DND-41 (cell line): ENCODE measurements around the gene MUC2.

Source experiments
- ATAC-seq: fragments of 200-7000 bp; cut with Tn5 transposase; 3 replicates; pipeline ENCODE4 v1.9.1; 2021; ENCODE audit warnings: low read depth; ENCODE audit not compliant: insufficient read depth
- DNase-seq: peaks from one replicate; pipeline ENCODE4 v3.0.0-alpha.2; 2020
- H2AFZ ChIP-seq: 2 replicates; pipeline ENCODE4 v1.6.0; 2012; ENCODE audit warnings: low read depth, low read length
- H3K27ac ChIP-seq: 2 replicates; pipeline ENCODE4 v1.5.1; 2012; ENCODE audit warnings: low read length, inconsistent platforms
- H3K27me3 ChIP-seq: fragments of 200-600 bp; sonication (generic); 2 replicates; pipeline ENCODE4 v1.6.0; 2012; ENCODE audit warnings: low read length, mild to moderate bottlenecking, inconsistent platforms; ENCODE audit not compliant: insufficient read depth, poor library complexity
- H3K36me3 ChIP-seq: 2 replicates; pipeline ENCODE4 v1.5.1; 2012; ENCODE audit warnings: low read length, inconsistent platforms; ENCODE audit not compliant: insufficient read depth
- H3K4me1 ChIP-seq: 2 replicates; pipeline ENCODE4 v1.5.1; 2012; ENCODE audit warnings: mild to moderate bottlenecking, low read length; ENCODE audit not compliant: insufficient read depth
- H3K4me2 ChIP-seq: 2 replicates; pipeline ENCODE4 v1.6.0; 2012; ENCODE audit warnings: mild to moderate bottlenecking, moderate library complexity, low read length, inconsistent platforms; ENCODE audit not compliant: insufficient read depth
- H3K4me3 ChIP-seq, 2 experiments: fragments of 200-600 bp in 1 of 2; shearing (Covaris generic) in 1 of 2; 2 replicates each; pipeline ENCODE4 v1.5.1; 2012 to 2016; ENCODE audit warnings: inconsistent platforms in 2 of 2, low read length in 2 of 2, mild to moderate bottlenecking in 2 of 2, low read depth in 1 of 2, moderate library complexity in 1 of 2
- H3K79me2 ChIP-seq: 2 replicates; pipeline ENCODE4 v1.6.0; 2012; ENCODE audit warnings: low read length, inconsistent platforms; ENCODE audit not compliant: insufficient read depth
- H3K9ac ChIP-seq: 2 replicates; pipeline ENCODE4 v1.6.0; 2012; ENCODE audit warnings: low read depth, mild to moderate bottlenecking, inconsistent platforms, low read length, moderate library complexity
- H3K9me3 ChIP-seq: 2 replicates; pipeline ENCODE4 v1.5.1; 2012; ENCODE audit warnings: low read length, moderate library complexity, mild to moderate bottlenecking, inconsistent platforms; ENCODE audit not compliant: insufficient read depth, severe bottlenecking
- H4K20me1 ChIP-seq: 2 replicates; pipeline ENCODE4 v1.6.0; 2012; ENCODE audit warnings: low read length; ENCODE audit not compliant: insufficient read depth
- CTCF ChIP-seq: IDR thresholded peaks from 2 replicates; pipeline ENCODE4 v1.5.1; 2012; ENCODE audit warnings: borderline replicate concordance, low read length, moderate library complexity, mild to moderate bottlenecking; ENCODE audit not compliant: poor library complexity, severe bottlenecking; ENCODE audit errors: extremely low read depth
- EZH2 ChIP-seq: IDR thresholded peaks from 3 replicates; pipeline ENCODE4 v1.6.1; 2012; ENCODE audit warnings: borderline replicate concordance, low read depth, mild to moderate bottlenecking, moderate library complexity, low read length, inconsistent platforms; ENCODE audit not compliant: severe bottlenecking

Gene MUC2

DNA sequence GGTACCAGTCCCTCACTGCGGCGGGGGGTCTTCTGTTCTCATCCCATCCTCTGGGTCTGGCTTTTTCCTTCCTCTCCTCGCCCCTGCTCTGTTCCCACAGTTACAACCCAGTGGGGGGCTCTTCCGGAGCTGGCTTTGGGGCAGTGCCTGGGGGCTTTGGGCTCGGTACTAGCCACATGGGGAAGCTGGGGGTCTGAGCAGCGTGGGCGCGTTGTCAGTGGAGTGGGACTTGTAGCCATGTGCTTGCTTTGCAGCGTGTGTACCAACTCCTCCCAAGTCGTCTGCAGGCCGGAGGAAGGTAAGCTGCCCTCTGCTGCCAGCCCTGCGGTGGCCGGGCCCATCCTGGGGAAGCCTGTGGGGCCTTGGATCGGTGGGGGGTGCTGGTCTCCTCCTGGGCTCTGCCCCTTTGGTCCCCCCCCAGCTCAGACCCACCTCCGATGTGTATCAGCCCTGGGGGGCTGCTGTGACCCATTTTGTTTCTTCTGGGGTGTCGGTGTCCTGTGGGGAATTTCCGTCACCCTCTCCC lies 17.5 kb downstream of the MUC2 start:
- H3K27ac ChIP-seq: no peak overlapping the region
- no peaks in the 10 kb centered on the region for H3K27me3 ChIP-seq
- no peaks in the 10 kb centered on the region for H3K36me3 ChIP-seq
- no peaks in the 10 kb centered on the region for H3K4me1 ChIP-seq
- TF ChIP-seq EZH2 (no peak), CTCF (no peak)
- DNase-seq: no peak
- H3K79me2 ChIP-seq: no peaks in the 10 kb centered on the region
- H3K4me3 ChIP-seq: no peak overlapping the region
- peaks cover 4% of the 10 kb centered on the region for H3K9me3 ChIP-seq
- no peak overlapping the region for H3K4me2 ChIP-seq
- ATAC-seq: no peak
- no peak overlapping the region for H2AFZ ChIP-seq
- H4K20me1 ChIP-seq: peaks cover 7% of the 10 kb centered on the region; the same call in 1 of the 2 replicates
- H3K9ac ChIP-seq: no peak overlapping the region

DNA sequence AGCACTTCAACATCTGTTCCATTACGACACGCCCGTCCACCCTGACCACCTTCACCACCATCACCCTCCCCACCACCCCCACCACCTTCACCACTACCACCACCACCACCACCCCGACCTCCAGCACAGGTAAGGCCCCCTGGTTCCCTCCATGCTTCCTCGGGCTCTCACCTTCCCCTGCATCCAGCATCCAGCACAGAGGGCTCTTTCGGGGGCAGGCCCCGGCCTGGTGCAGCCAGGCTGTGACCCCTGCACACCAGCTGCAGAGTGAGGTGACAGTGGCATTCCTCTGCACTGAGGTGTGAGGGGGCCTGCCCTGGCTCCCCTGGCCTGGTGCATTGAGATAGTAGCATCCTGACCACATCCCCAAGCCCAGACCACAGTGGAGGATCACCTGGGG lies 18.2 kb downstream of the MUC2 start:
- no peak overlapping the region for H3K27ac ChIP-seq
- no peaks in the 10 kb centered on the region for H3K79me2 ChIP-seq
- H3K27me3 ChIP-seq: no peaks in the 10 kb centered on the region
- H3K4me2 ChIP-seq: no peak overlapping the region
- ATAC-seq (no peak), DNase-seq (no peak)
- H3K4me1 ChIP-seq: no peaks in the 10 kb centered on the region
- H3K9ac ChIP-seq: no peak overlapping the region
- no peak overlapping the region for H3K4me3 ChIP-seq
- peaks cover 7% of the 10 kb centered on the region; the same call in 1 of the 2 replicates for H4K20me1 ChIP-seq
- no peak overlapping the region for H2AFZ ChIP-seq
- TF ChIP-seq CTCF (no peak), EZH2 (no peak)
- H3K9me3 ChIP-seq: peaks cover 4% of the 10 kb centered on the region
- H3K36me3 ChIP-seq: no peaks in the 10 kb centered on the region

DNA sequence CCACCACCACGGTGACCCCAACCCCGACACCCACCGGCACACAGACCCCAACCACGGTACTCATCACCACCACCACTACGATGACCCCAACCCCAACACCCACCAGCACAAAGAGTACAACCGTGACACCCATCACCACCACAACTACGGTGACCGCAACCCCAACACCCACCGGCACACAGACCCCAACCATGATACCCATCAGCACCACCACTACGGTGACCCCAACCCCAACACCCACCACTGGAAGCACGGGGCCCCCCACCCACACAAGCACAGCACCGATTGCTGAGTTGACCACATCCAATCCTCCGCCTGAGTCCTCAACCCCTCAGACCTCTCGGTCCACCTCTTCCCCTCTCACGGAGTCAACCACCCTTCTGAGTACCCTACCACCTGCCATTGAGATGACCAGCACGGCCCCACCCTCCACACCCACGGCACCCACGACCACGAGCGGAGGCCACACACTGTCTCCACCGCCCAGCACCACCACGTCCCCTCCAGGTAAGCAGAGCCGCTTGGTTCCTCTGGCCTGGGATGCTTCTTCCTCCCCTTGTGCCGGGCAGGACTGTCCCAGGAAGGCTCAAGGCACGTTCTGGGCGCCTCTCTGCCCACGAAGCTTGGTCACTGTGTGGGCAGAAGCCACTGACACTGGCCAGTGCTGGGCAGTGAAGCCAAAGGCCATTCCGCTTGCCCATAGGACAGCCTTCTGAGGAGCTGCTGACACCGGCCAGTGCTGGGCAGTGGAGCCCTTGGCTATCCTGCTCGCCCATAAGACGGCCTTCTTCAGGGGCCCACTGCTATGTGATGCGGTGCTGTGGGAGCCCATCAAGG lies 25.1 kb downstream of the MUC2 start:
- DNase-seq (no peak), ATAC-seq (no peak)
- Histone ChIP-seq H3K4me2 (no peak overlapping the region), H3K9ac (no peak overlapping the region), H3K27me3 (no peaks in the 10 kb centered on the region), H3K4me3 (no peak overlapping the region), H4K20me1 (no peaks in the 10 kb centered on the region), H3K9me3 (peaks cover 17% of the 10 kb centered on the region), H3K36me3 (no peaks in the 10 kb centered on the region), H3K79me2 (no peaks in the 10 kb centered on the region), H2AFZ (no peak overlapping the region), H3K4me1 (no peaks in the 10 kb centered on the region), H3K27ac (no peak overlapping the region)
- TF ChIP-seq EZH2 (no peak), CTCF (no peak)
